Cardiac fibroblast (primary cell): ENCODE measurements around the gene GMPR2.

Source experiments
- DNase-seq, 2 donors: peaks; one replicate each; pipeline versions ENCODE4 v3.0.0 to v3.0.0-alpha.2; 2010; ENCODE audit warnings: low read depth in 2 of 2
- H3K4me3 ChIP-seq, 2 donors: replicated peaks in 1 of 2; 1 replicate in 1 of 2; 2 replicates in 1 of 2; pipeline ENCODE4 v1.5.1; 2011; ENCODE audit warnings: low read depth in 2 of 2, low read length in 2 of 2, mild to moderate bottlenecking in 2 of 2, moderate library complexity in 1 of 2
- CTCF ChIP-seq: IDR thresholded peaks from one replicate; pipeline ENCODE4 v1.5.1; 2011; ENCODE audit warnings: low read depth, mild to moderate bottlenecking, low read length, inconsistent platforms

The GMPR2 gene

DNA sequence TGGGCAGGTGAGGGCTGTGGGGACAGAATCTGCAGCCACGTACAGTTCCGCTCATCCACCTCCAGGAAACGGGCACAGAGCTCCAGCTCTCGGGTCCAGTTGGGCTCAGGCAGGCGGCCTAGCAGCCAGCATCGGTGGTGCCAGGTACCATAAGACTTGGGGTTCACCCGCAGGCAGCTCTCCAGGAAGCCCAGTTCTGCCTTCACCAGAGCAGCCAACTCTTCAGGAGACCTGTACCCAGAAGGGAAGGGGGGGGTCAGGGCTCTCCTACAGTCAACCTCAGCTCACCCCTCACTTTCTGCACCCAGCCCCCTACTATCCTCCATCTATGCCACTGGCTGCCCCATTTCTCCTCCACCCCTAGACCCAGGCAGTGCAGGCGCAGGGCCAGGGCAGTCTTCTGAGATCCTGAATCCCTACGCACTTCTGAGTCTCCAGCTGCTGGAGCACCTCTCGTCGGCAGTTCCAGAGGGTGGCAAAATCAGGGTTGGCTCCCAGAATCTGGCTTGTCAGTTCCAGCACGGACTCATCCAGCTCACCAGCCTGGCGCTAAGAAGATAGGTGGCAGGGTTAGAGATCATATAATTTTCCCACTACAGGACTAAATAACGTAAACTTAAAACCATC is 37.3 kb downstream of the GMPR2 start:
- no peak for TF ChIP-seq CTCF
- no peak overlapping the region for H3K4me3 ChIP-seq
- no peak for DNase-seq

DNA sequence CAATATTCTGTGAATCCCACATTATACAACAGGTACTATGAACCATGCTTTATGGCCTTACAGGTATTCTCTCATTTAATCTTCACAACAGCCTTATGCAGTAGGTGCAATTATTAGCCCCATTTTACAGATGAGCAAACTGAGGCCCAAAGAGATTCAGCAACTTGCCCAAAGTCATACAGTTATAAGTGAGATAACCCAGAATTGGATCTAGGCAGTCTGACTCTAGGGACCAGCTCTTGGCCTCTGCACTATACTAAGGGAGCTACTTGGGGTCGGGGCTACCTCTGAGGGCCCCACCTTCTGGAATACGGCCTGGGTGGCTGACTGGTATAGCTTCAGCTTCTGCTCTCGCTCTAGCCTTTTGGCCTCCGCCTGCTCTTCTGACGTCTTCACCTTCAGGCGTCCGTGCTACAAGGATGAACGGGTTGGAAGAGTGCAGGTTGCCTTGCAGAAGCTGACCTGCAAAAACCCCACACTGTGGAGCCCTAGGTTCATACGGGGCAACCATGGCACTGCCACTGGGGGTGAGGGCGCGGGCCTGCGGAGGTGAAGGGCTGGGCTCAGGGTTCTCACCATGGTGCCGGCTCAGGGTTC is 37.9 kb downstream of the GMPR2 start:
- peak overlapping the region; percentile 95 to 96 for H3K4me3 ChIP-seq
- no peak for TF ChIP-seq CTCF
- no peak for DNase-seq

DNA sequence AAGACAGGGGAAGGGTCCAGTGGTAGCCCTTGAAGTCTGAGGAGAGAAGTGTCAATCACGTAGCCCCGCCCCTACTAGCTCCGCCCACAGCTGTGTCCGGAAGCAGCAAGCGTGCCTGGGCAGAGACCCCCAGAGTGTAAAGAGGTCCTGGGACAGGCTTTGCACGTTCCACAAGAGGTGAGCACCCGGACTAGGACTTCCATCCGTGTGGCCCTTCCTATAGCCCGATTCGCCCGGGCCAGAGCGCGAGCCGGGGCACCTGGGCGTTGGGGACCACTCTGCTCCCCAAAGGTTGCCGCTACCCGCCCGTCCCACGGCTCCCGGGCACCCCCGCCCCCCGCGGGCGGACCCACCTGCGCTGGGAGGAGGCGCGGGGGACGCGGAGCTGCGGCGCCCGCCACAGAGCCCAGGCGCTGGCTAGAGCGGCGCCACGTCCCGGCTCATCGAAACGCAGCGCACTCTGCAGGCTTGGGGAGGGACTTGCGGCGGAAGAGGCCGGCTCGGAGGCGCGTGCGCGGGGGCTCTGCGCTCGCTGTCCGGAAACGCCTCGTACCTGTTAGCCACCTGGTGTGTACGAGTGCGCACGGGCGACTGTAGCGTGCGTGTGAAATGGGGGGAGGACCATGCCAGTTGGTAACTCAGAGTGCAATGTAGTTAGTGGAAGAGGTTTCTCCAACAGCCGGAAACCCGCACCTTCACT is 38.6 kb downstream of the GMPR2 start, which contains the start of gene RABGGTA:
TSS of gene RABGGTA (minus strand) at position 464 of the 700 bp plus-strand sequence. CDS start 482 bp downstream, outside the sequence.
- TF ChIP-seq CTCF, result peak; percentile 59
- peak within 1 kb of the TSS; percentile 95 to 96 for H3K4me3 ChIP-seq
- DNase-seq, result peak; percentile 87 to 93

- no peak for TF ChIP-seq CTCF
- DNase-seq, result no peak
- H3K4me3 ChIP-seq, result peak overlapping the region; percentile 95 to 96
Measured at GRCh38 chr14:24271834-24272263, 39.1 kb downstream of the GMPR2 start.

GRCh38 chr14:24272467-24272866 is 39.7 kb downstream of the GMPR2 start:
- DNase-seq, result no peak
- TF ChIP-seq CTCF, result no peak
- no peak overlapping the region for H3K4me3 ChIP-seq

GRCh38 chr14:24273422-24273998 is 40.8 kb downstream of the GMPR2 start:
- no peak overlapping the region for H3K4me3 ChIP-seq
- DNase-seq, result peak in 1 of 2 donors; percentile 8
- TF ChIP-seq CTCF, result no peak
